IPS DF 4.7 (cell line): ENCODE results near the gene GRIN2B.

Experiments
- DNase-seq: peaks from one replicate; pipeline ENCODE4 v3.0.0-alpha.2; 2013; ENCODE audit warnings: low spot score; ENCODE audit errors: extremely low read depth

GRIN2B gene

GRCh38 chr12:13957576-13957975 is 23.8 kb downstream of the GRIN2B start:
- no peak for DNase-seq

GRCh38 chr12:13956060-13956590 is 25.3 kb downstream of the GRIN2B start:
- no peak for DNase-seq

GRCh38 chr12:13952096-13952495 is 29.3 kb downstream of the GRIN2B start:
- no peak for DNase-seq

GRCh38 chr12:13950502-13950901 is 30.9 kb downstream of the GRIN2B start:
- DNase-seq = no peak

- no peak for DNase-seq
These were observed 32.8 kb downstream of the GRIN2B start for GRCh38 chr12:13948621-13949020.

GRCh38 chr12:13947276-13947946 is 34.0 kb downstream of the GRIN2B start:
- DNase-seq = no peak

GRCh38 chr12:13945641-13946040 is 35.8 kb downstream of the GRIN2B start:
- no peak for DNase-seq

GRCh38 chr12:13945236-13945635 is 36.2 kb downstream of the GRIN2B start:
- DNase-seq = no peak

GRCh38 chr12:13942826-13943225 is 38.6 kb downstream of the GRIN2B start:
- no peak for DNase-seq

- DNase-seq = peak; percentile 85
These were observed 39.8 kb downstream of the GRIN2B start for GRCh38 chr12:13941258-13942249.

GRCh38 chr12:13940335-13940865 is 41.0 kb downstream of the GRIN2B start:
- no peak for DNase-seq

- no peak for DNase-seq
These were observed 43.7 kb downstream of the GRIN2B start for GRCh38 chr12:13937735-13938134.

GRCh38 chr12:13935169-13935568 is 46.2 kb downstream of the GRIN2B start:
- no peak for DNase-seq
